OCI-LY1 (cell line): ENCODE measurements around the gene ATP13A2.

Experiments used
- H2AFZ ChIP-seq: fragments of 200-600 bp; sonication (generic), shearing (Covaris generic); 2 replicates; pipeline ENCODE4 v1.6.0; 2014; ENCODE audit warnings: antibody characterized with exemption, mild to moderate bottlenecking, low read length
- H3F3A ChIP-seq: fragments of 200-600 bp; sonication (generic), shearing (Covaris generic); 2 replicates; pipeline ENCODE4 v1.6.0; 2014; ENCODE audit warnings: mild to moderate bottlenecking, antibody characterized with exemption, low read length, moderate library complexity; ENCODE audit not compliant: insufficient read depth
- H3K27ac ChIP-seq: fragments of 200-600 bp; sonication (generic); 2 replicates; pipeline ENCODE4 v1.5.1; 2014; ENCODE audit warnings: low read length, mixed run types, mild to moderate bottlenecking, low read depth; ENCODE audit not compliant: poor library complexity, severe bottlenecking
- H3K27me3 ChIP-seq: fragments of 200-600 bp; sonication (generic); 2 replicates; pipeline ENCODE4 v1.6.0; 2014; ENCODE audit warnings: antibody characterized with exemption, mild to moderate bottlenecking, low read length, moderate library complexity; ENCODE audit not compliant: insufficient read depth
- H3K36me3 ChIP-seq: fragments of 200-600 bp; sonication (generic); 2 replicates; pipeline ENCODE4 v1.6.1; 2014; ENCODE audit warnings: mild to moderate bottlenecking, antibody characterized with exemption, low read length, moderate library complexity, mixed read lengths; ENCODE audit not compliant: insufficient read depth
- H3K4me1 ChIP-seq: fragments of 200-600 bp; sonication (generic); 2 replicates; pipeline ENCODE4 v1.5.1; 2014; ENCODE audit warnings: mild to moderate bottlenecking, low read length, moderate library complexity; ENCODE audit not compliant: insufficient read depth, severe bottlenecking
- H3K4me2 ChIP-seq: fragments of 200-600 bp; sonication (generic), shearing (Covaris generic); 2 replicates; pipeline ENCODE4 v1.6.1; 2014; ENCODE audit warnings: low read length
- H3K4me3 ChIP-seq: fragments of 200-600 bp; sonication (generic); 2 replicates; pipeline ENCODE4 v1.5.1; 2014; ENCODE audit warnings: low read length, low read depth, mild to moderate bottlenecking, mixed read lengths; ENCODE audit not compliant: poor library complexity, severe bottlenecking
- H3K79me2 ChIP-seq: fragments of 200-600 bp; shearing (Covaris generic); 2 replicates; pipeline ENCODE4 v1.6.1; 2016; ENCODE audit warnings: mixed run types, low read length, mixed read lengths; ENCODE audit not compliant: insufficient read depth
- H3K9ac ChIP-seq: fragments of 200-600 bp; sonication (generic), shearing (Covaris generic); 2 replicates; pipeline ENCODE4 v1.6.1; 2014; ENCODE audit warnings: mild to moderate bottlenecking, low read length, mixed read lengths
- H3K9me2 ChIP-seq: fragments of 200-600 bp; sonication (generic), shearing (Covaris generic); 2 replicates; pipeline ENCODE4 v1.6.1; 2014; ENCODE audit warnings: low read depth, mild to moderate bottlenecking, low read length, mixed read lengths
- H3K9me3 ChIP-seq: fragments of 200-600 bp; shearing (Covaris generic); 2 replicates; pipeline ENCODE4 v1.6.1; 2014; ENCODE audit warnings: low read length, mixed read lengths
- H4K20me1 ChIP-seq: fragments of 200-600 bp; sonication (generic), shearing (Covaris generic); 2 replicates; pipeline ENCODE4 v1.6.0; 2016; ENCODE audit warnings: mild to moderate bottlenecking, low read length; ENCODE audit not compliant: insufficient read depth
- EZH2 ChIP-seq: fragments of 200-600 bp; sonication (generic), shearing (Covaris generic); IDR thresholded peaks from 2 replicates; pipeline ENCODE4 v1.8.0; 2017; ENCODE audit warnings: borderline replicate concordance, mixed run types, mild to moderate bottlenecking, antibody characterized with exemption, low read length, moderate library complexity, mixed read lengths
- TF ChIP-seq, protein P1 (sequence below): fragments of 200-600 bp; sonication (generic), shearing (Covaris generic); IDR thresholded peaks from 2 replicates; pipeline ENCODE4 v1.5.1; 2017; ENCODE audit warnings: mild to moderate bottlenecking, antibody characterized with exemption, low read length, moderate library complexity, mixed read lengths

ATP13A2 gene

GRCh38 chr1:16978567-16979474 is 32.9 kb downstream of the ATP13A2 start:
- Histone ChIP-seq H3K9ac (no peak overlapping the region), H3K27ac (no peak overlapping the region), H3K27me3 (peaks cover 4% of the 10 kb centered on the region; the same call in 1 of the 2 replicates), H3K36me3 (no peaks in the 10 kb centered on the region), H2AFZ (no peak overlapping the region), H3K4me2 (no peak overlapping the region), H4K20me1 (no peaks in the 10 kb centered on the region), H3K79me2 (no peaks in the 10 kb centered on the region), H3F3A (no peaks in the 10 kb centered on the region), H3K9me2 (no peaks in the 10 kb centered on the region), H3K9me3 (no peaks in the 10 kb centered on the region), H3K4me3 (no peak overlapping the region), H3K4me1 (no peaks in the 10 kb centered on the region)
- TF ChIP-seq EZH2: no peak
- TF ChIP-seq, protein P1, sequence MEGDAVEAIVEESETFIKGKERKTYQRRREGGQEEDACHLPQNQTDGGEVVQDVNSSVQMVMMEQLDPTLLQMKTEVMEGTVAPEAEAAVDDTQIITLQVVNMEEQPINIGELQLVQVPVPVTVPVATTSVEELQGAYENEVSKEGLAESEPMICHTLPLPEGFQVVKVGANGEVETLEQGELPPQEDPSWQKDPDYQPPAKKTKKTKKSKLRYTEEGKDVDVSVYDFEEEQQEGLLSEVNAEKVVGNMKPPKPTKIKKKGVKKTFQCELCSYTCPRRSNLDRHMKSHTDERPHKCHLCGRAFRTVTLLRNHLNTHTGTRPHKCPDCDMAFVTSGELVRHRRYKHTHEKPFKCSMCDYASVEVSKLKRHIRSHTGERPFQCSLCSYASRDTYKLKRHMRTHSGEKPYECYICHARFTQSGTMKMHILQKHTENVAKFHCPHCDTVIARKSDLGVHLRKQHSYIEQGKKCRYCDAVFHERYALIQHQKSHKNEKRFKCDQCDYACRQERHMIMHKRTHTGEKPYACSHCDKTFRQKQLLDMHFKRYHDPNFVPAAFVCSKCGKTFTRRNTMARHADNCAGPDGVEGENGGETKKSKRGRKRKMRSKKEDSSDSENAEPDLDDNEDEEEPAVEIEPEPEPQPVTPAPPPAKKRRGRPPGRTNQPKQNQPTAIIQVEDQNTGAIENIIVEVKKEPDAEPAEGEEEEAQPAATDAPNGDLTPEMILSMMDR: no peak

GRCh38 chr1:16978139-16978538 is 33.6 kb downstream of the ATP13A2 start:
- Histone ChIP-seq H3K4me1 (no peaks in the 10 kb centered on the region), H3F3A (no peaks in the 10 kb centered on the region), H3K27me3 (peaks cover 4% of the 10 kb centered on the region; the same call in 1 of the 2 replicates), H3K9me3 (no peaks in the 10 kb centered on the region), H3K4me2 (no peak overlapping the region), H2AFZ (no peak overlapping the region), H3K4me3 (no peak overlapping the region), H3K79me2 (no peaks in the 10 kb centered on the region), H4K20me1 (no peaks in the 10 kb centered on the region), H3K9ac (no peak overlapping the region), H3K36me3 (no peaks in the 10 kb centered on the region), H3K27ac (no peak overlapping the region), H3K9me2 (no peaks in the 10 kb centered on the region)
- TF ChIP-seq, protein P1: no peak
- TF ChIP-seq EZH2: no peak

DNA sequence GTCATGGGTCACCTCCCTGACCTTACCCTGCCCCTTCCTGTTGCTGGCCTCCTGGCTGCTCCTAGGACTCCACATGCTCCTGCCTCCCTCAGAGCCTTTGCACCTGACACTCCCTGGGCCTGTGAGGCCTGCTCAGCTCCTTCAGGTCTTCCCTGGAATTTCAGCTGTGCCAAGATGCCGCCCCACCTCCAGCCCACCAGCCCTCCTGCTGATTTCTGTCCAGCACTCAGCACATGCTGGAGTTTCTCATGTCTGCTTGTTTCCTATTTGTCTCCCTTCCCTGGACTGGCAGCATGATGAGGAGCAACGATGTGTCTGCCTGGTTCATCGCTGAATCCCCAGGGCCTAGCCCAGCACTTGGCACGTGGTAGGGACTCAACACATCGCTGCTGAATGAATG is 34.4 kb downstream of the ATP13A2 start:
- H3K4me2 ChIP-seq: no peak overlapping the region
- no peaks in the 10 kb centered on the region for H3K9me2 ChIP-seq
- no peaks in the 10 kb centered on the region for H3K36me3 ChIP-seq
- TF ChIP-seq, protein P1: no peak
- TF ChIP-seq EZH2: no peak
- H3K4me3 ChIP-seq: no peak overlapping the region
- no peak overlapping the region for H2AFZ ChIP-seq
- H3K27ac ChIP-seq: no peak overlapping the region
- H3K27me3 ChIP-seq: peaks cover 4% of the 10 kb centered on the region; the same call in 1 of the 2 replicates
- no peaks in the 10 kb centered on the region for H3K9me3 ChIP-seq
- H3F3A ChIP-seq: no peaks in the 10 kb centered on the region
- H3K79me2 ChIP-seq: no peaks in the 10 kb centered on the region
- no peaks in the 10 kb centered on the region for H4K20me1 ChIP-seq
- no peaks in the 10 kb centered on the region for H3K4me1 ChIP-seq
- H3K9ac ChIP-seq: no peak overlapping the region
